HG02970 (cell line): ENCODE data around the gene OR9Q1.
"Not testable (repeated sequence)": the region's sequence is repeated elsewhere in the genome, so short reads cannot be mapped to it uniquely, and the experiment has no call there.

Source experiments
- ATAC-seq: cut with Tn5 transposase; IDR thresholded peaks from one replicate; pipeline ENCODE4 v1.9.1; 2021; ENCODE audit warnings: mild to moderate bottlenecking, moderate library complexity, moderate number of reproducible peaks; ENCODE audit not compliant: unreplicated experiment, low FRiP score

OR9Q1 gene

GRCh38 chr11:58125469-58125868, 101.8 kb downstream of the OR9Q1 start, which contains the start of gene OR9I1:
TSS of gene OR9I1 (minus strand) at chr11:58125530. CDS start at chr11:58119444, 6,086 bp downstream.
- ATAC-seq = no peak

GRCh38 chr11:58127350-58127749, 103.7 kb downstream of the OR9Q1 start:
- ATAC-seq = no peak

GRCh38 chr11:58133309-58134076, 109.8 kb downstream of the OR9Q1 start:
- ATAC-seq = no peak

GRCh38 chr11:58134151-58134550, 110.5 kb downstream of the OR9Q1 start:
- ATAC-seq = no peak

- ATAC-seq = no peak
Measured at GRCh38 chr11:58135171-58135570, 111.5 kb downstream of the OR9Q1 start.

- ATAC-seq = no peak
Measured at GRCh38 chr11:58142761-58143160, 119.1 kb downstream of the OR9Q1 start.

GRCh38 chr11:58152781-58153180, 129.1 kb downstream of the OR9Q1 start:
- no peak for ATAC-seq

- ATAC-seq = no peak
Measured at GRCh38 chr11:58164389-58164788, 140.7 kb downstream of the OR9Q1 start.

GRCh38 chr11:58164990-58165389, 141.3 kb downstream of the OR9Q1 start:
- no peak for ATAC-seq

GRCh38 chr11:58165504-58166106, 141.9 kb downstream of the OR9Q1 start:
- ATAC-seq = no peak

GRCh38 chr11:58177409-58178054, 153.9 kb downstream of the OR9Q1 start:
- no peak for ATAC-seq

GRCh38 chr11:58178444-58178843, 154.8 kb downstream of the OR9Q1 start:
- no peak for ATAC-seq

GRCh38 chr11:58179648-58180047, 156.0 kb downstream of the OR9Q1 start:
- no peak for ATAC-seq

GRCh38 chr11:58186938-58187337, 163.3 kb downstream of the OR9Q1 start:
- ATAC-seq = no peak

GRCh38 chr11:58188770-58189169, 165.1 kb downstream of the OR9Q1 start, which contains the start of gene OR9Q2:
TSS of gene OR9Q2 (plus strand) at chr11:58189070. CDS start at chr11:58190491, 1,421 bp downstream.
- no peak for ATAC-seq

GRCh38 chr11:58192229-58192628, 168.5 kb downstream of the OR9Q1 start:
- no peak for ATAC-seq

- no peak for ATAC-seq
Measured at GRCh38 chr11:58193391-58193790, 169.7 kb downstream of the OR9Q1 start.

- no peak for ATAC-seq
Measured at GRCh38 chr11:58195939-58196338, 172.3 kb downstream of the OR9Q1 start.

GRCh38 chr11:58199271-58199670, 175.6 kb downstream of the OR9Q1 start:
- no peak for ATAC-seq

- no peak for ATAC-seq
Measured at GRCh38 chr11:58204042-58204441, 180.4 kb downstream of the OR9Q1 start, which contains the start of gene OR1S2. TSS of gene OR1S2 (minus strand) at chr11:58204142. CDS start at chr11:58204142, 0 bp downstream.

- not testable (repeated sequence) for ATAC-seq
Measured at GRCh38 chr11:58212420-58212819, 188.7 kb downstream of the OR9Q1 start, which contains the start of gene OR1S1. TSS of gene OR1S1 (plus strand) at chr11:58212720.
